OCI-LY3 (cell line): ENCODE results near the gene FBXW7.

ENCODE experiments used
- CTCF ChIP-seq: fragments of 200-600, 300-600 bp; sonication (generic); IDR thresholded peaks from 2 replicates; pipeline ENCODE4 v1.5.1; 2014; ENCODE audit warnings: antibody characterized with exemption, low read length, low read depth
- EZH2phosphoT487 ChIP-seq: fragments of 200-600 bp; shearing (Covaris generic); IDR thresholded peaks from 2 replicates; pipeline ENCODE4 v1.6.1; 2018; ENCODE audit warnings: antibody characterized with exemption, mixed run types, low read depth

GRCh38 chr4:152328582-152328981 is 207.3 kb downstream of the FBXW7 start:
- TF ChIP-seq CTCF = no peak
- no peak for TF ChIP-seq EZH2phosphoT487
